ENCODE data around the gene PCDHA1.

The PCDHA1 gene

GRCh38 chr5:140855772-140856674, 70.1 kb downstream of the PCDHA1 start, which contains the start of gene PCDHA10:
TSS of gene PCDHA10 (plus strand) at chr5:140855897. CDS start at chr5:140856049, 152 bp downstream.
- no peak within 1 kb of the TSS for H3K27ac ChIP-seq
- no peak for DNase-seq (ENCODE audit: low spot score)
- peak within 1 kb of the TSS; percentile 62 for H3K4me3 ChIP-seq
- TF ChIP-seq CTCF (IDR thresholded peaks at IDR 0.05), result no peak

- no peak for DNase-seq (ENCODE audit: low spot score)
- no peak for TF ChIP-seq CTCF (IDR thresholded peaks at IDR 0.05)
- Histone ChIP-seq H3K27ac (no peak overlapping the region), H3K4me3 (no peak overlapping the region)
These were observed 71.4 kb downstream of the PCDHA1 start for GRCh38 chr5:140857177-140857986.

- TF ChIP-seq CTCF (IDR thresholded peaks at IDR 0.05), result no peak
- DNase-seq (ENCODE audit: low spot score), result no peak
- H3K4me3 ChIP-seq, result no peak overlapping the region
- no peak overlapping the region for H3K27ac ChIP-seq
These were observed 72.0 kb downstream of the PCDHA1 start for GRCh38 chr5:140857987-140858240.

GRCh38 chr5:140862441-140863295, 76.7 kb downstream of the PCDHA1 start:
- Histone ChIP-seq H3K27ac (no peak overlapping the region), H3K4me3 (no peak overlapping the region)
- TF ChIP-seq CTCF (IDR thresholded peaks at IDR 0.05), result no peak
- no peak for DNase-seq (ENCODE audit: low spot score)

- Histone ChIP-seq H3K27ac (no peak within 1 kb of the TSS), H3K4me3 (peak within 1 kb of the TSS; percentile 27)
- no peak for TF ChIP-seq CTCF (IDR thresholded peaks at IDR 0.05)
- DNase-seq (ENCODE audit: low spot score), result no peak
These were observed 83.0 kb downstream of the PCDHA1 start, which contains the start of gene PCDHA11 for GRCh38 chr5:140868721-140869554. TSS of gene PCDHA11 (plus strand) at chr5:140868957. CDS start at chr5:140869104, 147 bp downstream.

- Histone ChIP-seq H3K4me3 (peak overlapping the region; percentile 27), H3K27ac (no peak overlapping the region)
- DNase-seq (ENCODE audit: low spot score), result no peak
- no peak for TF ChIP-seq CTCF (IDR thresholded peaks at IDR 0.05)
These were observed 83.6 kb downstream of the PCDHA1 start for GRCh38 chr5:140869555-140869886.

Measured in coronary artery (tissue), 2 donors.